Measurements from ENCODE around the gene MARCHF4. TPM values are rescaled to one million over a fixed set of nuclear protein-coding genes. Genes with fewer than 3 reads are reported as not detected.

The MARCHF4 gene
- total RNA-seq, 1 experiment from 2014 or later = 0.26 TPM

DNA sequence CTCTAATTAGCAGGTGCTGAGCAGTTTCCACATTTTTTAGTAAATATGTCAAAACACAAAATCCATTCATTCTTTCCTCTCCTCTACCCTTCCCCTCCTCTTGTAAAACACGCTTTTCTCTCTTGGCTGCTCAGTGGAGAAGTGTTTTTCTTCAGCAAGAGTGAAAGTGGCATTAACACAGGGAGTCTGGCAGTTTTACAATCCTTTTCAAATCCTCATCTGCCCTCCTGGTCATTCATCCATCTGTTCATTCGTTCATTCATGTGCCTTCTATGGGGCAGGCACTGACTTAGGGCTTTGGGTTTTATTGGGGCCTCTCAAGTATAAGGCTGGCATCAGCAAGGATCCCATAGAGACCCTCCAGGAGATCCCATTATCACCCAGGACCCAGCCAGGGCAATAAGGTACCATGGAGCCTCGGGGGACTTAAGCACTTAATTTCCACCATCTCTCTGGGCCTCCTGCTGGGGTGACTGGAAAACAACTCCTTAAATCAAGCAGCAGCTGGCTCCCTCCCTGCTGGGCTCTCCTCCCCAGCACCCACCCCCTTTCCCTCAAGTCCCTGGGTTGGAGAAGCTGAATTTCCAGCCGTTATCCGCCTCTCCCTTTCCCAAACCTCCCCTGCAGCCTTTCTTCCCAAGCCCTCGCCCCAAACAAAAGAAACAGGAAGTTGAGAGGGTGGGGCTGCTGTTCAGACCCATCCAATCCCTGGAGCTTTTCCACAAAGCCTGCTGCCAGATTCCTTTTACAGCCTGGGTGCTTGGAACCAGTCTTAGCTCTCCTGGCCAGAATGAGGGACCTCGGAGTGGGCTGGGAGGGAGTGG is 32.6 kb downstream of the MARCHF4 start:
- H3K27ac ChIP-seq (ENCODE audit: insufficient read length, low read depth, low read length) = peak overlapping the region; percentile 0

More for the DNA sequence above, 32.6 kb downstream of the MARCHF4 start:
- no peak overlapping the region for H2BK12ac ChIP-seq (ENCODE audit: insufficient read length, low read depth, low read length)
- H3T11ph ChIP-seq (ENCODE audit: low read length) = no peak overlapping the region
- H2BK20ac ChIP-seq (ENCODE audit: low read depth, low read length, poor library complexity, severe bottlenecking) = no peak overlapping the region
- H2BK120ac ChIP-seq (ENCODE audit: low read depth, low read length, poor library complexity, severe bottlenecking) = no peak overlapping the region
- H4K8ac ChIP-seq (replicated peaks; ENCODE audit: insufficient read length, low read depth, low read length) = no peak overlapping the region
- H3K27me3 ChIP-seq (ENCODE audit: insufficient read depth, low read length) = no peaks in the 10 kb centered on the region
- H4K5ac ChIP-seq (ENCODE audit: insufficient read length, low read depth, low read length) = no peak overlapping the region
- no peak overlapping the region for H2AK5ac ChIP-seq (ENCODE audit: insufficient read length, low read length)
- WGBS (ENCODE audit: extremely low coverage, insufficient read length, low lambda C conversion rate) = no CpG with 5 or more reads among the region's 7 CpGs
- no peak overlapping the region for H3K14ac ChIP-seq (ENCODE audit: insufficient read depth, low read length)
- H3K4me3 Mint-ChIP-seq = peak overlapping the region in 1 of 2 experiments; percentile 45; a peak in 1 of 5 replicates
- peak; percentile 86 for DNase-seq
- H3K23ac ChIP-seq (ENCODE audit: insufficient read length, low read depth, low read length) = no peak overlapping the region
- TF ChIP-seq, protein P1, sequence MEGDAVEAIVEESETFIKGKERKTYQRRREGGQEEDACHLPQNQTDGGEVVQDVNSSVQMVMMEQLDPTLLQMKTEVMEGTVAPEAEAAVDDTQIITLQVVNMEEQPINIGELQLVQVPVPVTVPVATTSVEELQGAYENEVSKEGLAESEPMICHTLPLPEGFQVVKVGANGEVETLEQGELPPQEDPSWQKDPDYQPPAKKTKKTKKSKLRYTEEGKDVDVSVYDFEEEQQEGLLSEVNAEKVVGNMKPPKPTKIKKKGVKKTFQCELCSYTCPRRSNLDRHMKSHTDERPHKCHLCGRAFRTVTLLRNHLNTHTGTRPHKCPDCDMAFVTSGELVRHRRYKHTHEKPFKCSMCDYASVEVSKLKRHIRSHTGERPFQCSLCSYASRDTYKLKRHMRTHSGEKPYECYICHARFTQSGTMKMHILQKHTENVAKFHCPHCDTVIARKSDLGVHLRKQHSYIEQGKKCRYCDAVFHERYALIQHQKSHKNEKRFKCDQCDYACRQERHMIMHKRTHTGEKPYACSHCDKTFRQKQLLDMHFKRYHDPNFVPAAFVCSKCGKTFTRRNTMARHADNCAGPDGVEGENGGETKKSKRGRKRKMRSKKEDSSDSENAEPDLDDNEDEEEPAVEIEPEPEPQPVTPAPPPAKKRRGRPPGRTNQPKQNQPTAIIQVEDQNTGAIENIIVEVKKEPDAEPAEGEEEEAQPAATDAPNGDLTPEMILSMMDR (conservative IDR thresholded peaks at IDR 0.05) = 0 out of 3 replicates have a peak, but pooled peaks have one; percentile 10
- peak overlapping the region; percentile 74 to 93 (median 89) for H3K27ac Mint-ChIP-seq
- H3K9me3 Mint-ChIP-seq = no peaks in the 10 kb centered on the region
- H2BK15ac ChIP-seq (ENCODE audit: low read depth, low read length) = no peak overlapping the region
- H3K9ac ChIP-seq (ENCODE audit: extremely low read depth, insufficient read length, low read length) = no peak overlapping the region
- H3K79me1 ChIP-seq (ENCODE audit: insufficient read depth, low read depth, low read length, poor library complexity, severe bottlenecking) = no peaks in the 10 kb centered on the region
- H3K18ac ChIP-seq (ENCODE audit: insufficient read length, low read depth, low read length) = no peak overlapping the region
- no peaks in the 10 kb centered on the region for H3K79me2 ChIP-seq (ENCODE audit: insufficient read depth, low read length)
- H3K4ac ChIP-seq (ENCODE audit: low read depth, low read length) = no peak overlapping the region
- H3K4me2 ChIP-seq (ENCODE audit: insufficient read depth, insufficient read length, low read length) = peak overlapping the region; percentile 18
- no peaks in the 10 kb centered on the region; a peak in 1 of 7 replicates for H3K36me3 Mint-ChIP-seq (ENCODE audit: insufficient read depth in 1 of 3, low read depth in 3 of 3)
- peaks cover 46 to 48% of the 10 kb centered on the region in 2 experiments for H3K4me1 Mint-ChIP-seq
- H3K27me3 Mint-ChIP-seq (ENCODE audit: low read depth) = peaks cover 10% of the 10 kb centered on the region
- H4K91ac ChIP-seq (ENCODE audit: insufficient read length, low read depth, low read length) = no peak overlapping the region
- no peaks in the 10 kb centered on the region for H4K20me1 ChIP-seq (ENCODE audit: control insufficient read depth, insufficient read depth, insufficient read length)
- no peak overlapping the region for H2AFZ ChIP-seq (ENCODE audit: low read length)
- H3K23me2 ChIP-seq (ENCODE audit: insufficient read length, low read depth, low read length, poor library complexity, severe bottlenecking) = no peaks in the 10 kb centered on the region
- no peak overlapping the region for H3K56ac ChIP-seq (ENCODE audit: insufficient read length, low read depth, low read length)
- H3K4me1 ChIP-seq (ENCODE audit: insufficient read depth, low read length) = peaks cover 16% of the 10 kb centered on the region
- H3K9me3 ChIP-seq (ENCODE audit: control insufficient read depth, low read depth, low read length) = no peaks in the 10 kb centered on the region
- H2BK5ac ChIP-seq (ENCODE audit: insufficient read length, low read length) = no peak overlapping the region
